BE2C (cell line): ENCODE results near the gene CHDH.

Source experiments
- DNase-seq: peaks from one replicate; pipeline ENCODE4 v3.0.0-alpha.2; 2020
- H3K27me3 ChIP-seq: fragments of 250-450 bp; sonication (Bioruptor Pico); 2 replicates; pipeline ENCODE4 v1.5.1; 2020; ENCODE audit warnings: mild to moderate bottlenecking
- H3K36me3 ChIP-seq: fragments of 250-450 bp; sonication (Bioruptor Pico); 2 replicates; pipeline ENCODE4 v1.5.1; 2020; ENCODE audit warnings: mild to moderate bottlenecking
- H3K4me1 ChIP-seq: fragments of 250-450 bp; sonication (Bioruptor Pico); 2 replicates; pipeline ENCODE4 v1.5.1; 2020
- H3K4me3 ChIP-seq: 2 replicates; pipeline ENCODE4 v1.5.1; 2011; ENCODE audit warnings: low read depth, low read length
- H3K9me3 ChIP-seq: fragments of 250-450 bp; sonication (Bioruptor Pico); 2 replicates; pipeline ENCODE4 v1.5.1; 2020
- TF ChIP-seq, protein P1 (sequence below): IDR thresholded peaks from 2 replicates; pipeline ENCODE4 v1.5.1; 2012; ENCODE audit warnings: mild to moderate bottlenecking, low read depth, low read length

CHDH gene

GRCh38 chr3:53798144-53798543 lies 48.1 kb downstream of the CHDH start:
- Histone ChIP-seq H3K27me3 (no peaks in the 10 kb centered on the region), H3K4me3 (no peak overlapping the region), H3K36me3 (no peaks in the 10 kb centered on the region), H3K9me3 (no peaks in the 10 kb centered on the region), H3K4me1 (peaks cover 4% of the 10 kb centered on the region; the same call in 1 of the 2 replicates)
- TF ChIP-seq, protein P1, sequence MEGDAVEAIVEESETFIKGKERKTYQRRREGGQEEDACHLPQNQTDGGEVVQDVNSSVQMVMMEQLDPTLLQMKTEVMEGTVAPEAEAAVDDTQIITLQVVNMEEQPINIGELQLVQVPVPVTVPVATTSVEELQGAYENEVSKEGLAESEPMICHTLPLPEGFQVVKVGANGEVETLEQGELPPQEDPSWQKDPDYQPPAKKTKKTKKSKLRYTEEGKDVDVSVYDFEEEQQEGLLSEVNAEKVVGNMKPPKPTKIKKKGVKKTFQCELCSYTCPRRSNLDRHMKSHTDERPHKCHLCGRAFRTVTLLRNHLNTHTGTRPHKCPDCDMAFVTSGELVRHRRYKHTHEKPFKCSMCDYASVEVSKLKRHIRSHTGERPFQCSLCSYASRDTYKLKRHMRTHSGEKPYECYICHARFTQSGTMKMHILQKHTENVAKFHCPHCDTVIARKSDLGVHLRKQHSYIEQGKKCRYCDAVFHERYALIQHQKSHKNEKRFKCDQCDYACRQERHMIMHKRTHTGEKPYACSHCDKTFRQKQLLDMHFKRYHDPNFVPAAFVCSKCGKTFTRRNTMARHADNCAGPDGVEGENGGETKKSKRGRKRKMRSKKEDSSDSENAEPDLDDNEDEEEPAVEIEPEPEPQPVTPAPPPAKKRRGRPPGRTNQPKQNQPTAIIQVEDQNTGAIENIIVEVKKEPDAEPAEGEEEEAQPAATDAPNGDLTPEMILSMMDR: no peak
- DNase-seq: no peak

DNA sequence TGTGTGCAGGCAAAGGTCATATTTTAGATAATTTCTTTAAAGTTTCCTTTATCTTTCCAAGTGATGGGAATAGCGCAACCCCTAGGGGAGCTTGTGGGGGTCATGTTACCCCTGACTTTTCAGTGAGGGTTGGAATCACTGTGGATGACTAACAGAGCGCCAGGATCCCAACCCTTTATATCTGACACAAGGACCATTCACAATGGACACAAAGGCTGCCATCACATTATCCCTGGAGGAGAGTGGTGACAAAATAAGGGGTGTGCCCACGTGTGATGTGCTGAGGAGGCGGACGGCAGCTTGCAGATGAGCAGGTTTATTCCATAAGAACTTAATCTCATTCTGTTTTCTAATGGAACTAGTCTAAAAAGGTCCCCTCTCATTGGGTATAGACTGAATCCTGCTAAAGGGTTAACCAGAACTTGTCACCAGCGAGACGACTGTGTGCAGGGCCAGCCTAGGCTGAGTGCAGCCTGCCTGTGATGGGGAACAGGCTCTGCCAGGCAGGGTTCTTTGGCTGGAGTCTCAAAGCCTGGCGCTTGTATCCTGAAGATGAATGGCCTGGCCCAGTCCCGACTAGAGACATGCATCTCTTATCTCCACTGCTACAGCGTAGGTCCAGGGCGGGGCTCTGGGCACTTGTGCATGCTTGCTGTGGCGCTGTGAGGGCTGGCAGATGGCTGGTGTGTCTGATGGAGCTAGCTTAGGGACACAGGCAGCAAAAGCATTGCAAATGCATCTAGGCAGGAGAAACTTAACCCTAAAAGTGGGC lies 50.2 kb downstream of the CHDH start:
- H3K27me3 ChIP-seq: no peaks in the 10 kb centered on the region
- TF ChIP-seq, protein P1: no peak
- H3K4me1 ChIP-seq: peaks cover 4% of the 10 kb centered on the region; the same call in 1 of the 2 replicates
- H3K36me3 ChIP-seq: no peaks in the 10 kb centered on the region
- DNase-seq: peak; percentile 79
- H3K4me3 ChIP-seq: no peak overlapping the region
- no peaks in the 10 kb centered on the region for H3K9me3 ChIP-seq

GRCh38 chr3:53795176-53795575 lies 51.0 kb downstream of the CHDH start:
- TF ChIP-seq, protein P1: no peak

DNA sequence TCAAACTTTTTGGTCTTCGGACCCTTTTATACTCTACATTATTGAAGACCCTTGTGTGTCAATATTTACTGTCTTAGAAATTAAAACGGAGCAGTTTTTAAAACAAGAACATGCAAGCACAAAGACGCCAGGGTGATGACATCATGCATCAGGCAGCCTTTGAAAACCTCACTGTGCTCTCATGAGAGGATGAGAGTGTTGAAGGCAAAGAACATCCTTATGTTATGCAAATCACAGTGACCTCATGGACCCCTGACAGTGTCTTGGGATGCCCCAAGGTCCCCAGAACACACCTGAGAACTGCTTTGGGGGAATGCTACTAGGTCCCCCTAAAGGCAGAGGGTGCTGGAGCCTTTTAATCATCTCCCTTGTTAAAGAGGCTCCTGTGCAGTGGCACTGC lies 51.6 kb downstream of the CHDH start:
- H3K4me3 ChIP-seq: no peak overlapping the region
- H3K9me3 ChIP-seq: no peaks in the 10 kb centered on the region
- TF ChIP-seq, protein P1: no peak
- peaks cover 4% of the 10 kb centered on the region; the same call in 1 of the 2 replicates for H3K4me1 ChIP-seq
- no peaks in the 10 kb centered on the region for H3K27me3 ChIP-seq
- no peak for DNase-seq
- no peaks in the 10 kb centered on the region for H3K36me3 ChIP-seq

More at GRCh38 chr3:53795176-53795575, 51.0 kb downstream of the CHDH start:
- Histone ChIP-seq H3K4me3 (no peak overlapping the region), H3K36me3 (no peaks in the 10 kb centered on the region), H3K27me3 (no peaks in the 10 kb centered on the region), H3K9me3 (no peaks in the 10 kb centered on the region), H3K4me1 (peaks cover 4% of the 10 kb centered on the region; the same call in 1 of the 2 replicates)
- no peak for DNase-seq

GRCh38 chr3:53792866-53793265 lies 53.4 kb downstream of the CHDH start:
- Histone ChIP-seq H3K27me3 (no peaks in the 10 kb centered on the region), H3K36me3 (no peaks in the 10 kb centered on the region), H3K4me3 (no peak overlapping the region), H3K4me1 (peaks cover 4% of the 10 kb centered on the region; the same call in 1 of the 2 replicates), H3K9me3 (no peaks in the 10 kb centered on the region)
- DNase-seq: no peak
- TF ChIP-seq, protein P1: no peak

DNA sequence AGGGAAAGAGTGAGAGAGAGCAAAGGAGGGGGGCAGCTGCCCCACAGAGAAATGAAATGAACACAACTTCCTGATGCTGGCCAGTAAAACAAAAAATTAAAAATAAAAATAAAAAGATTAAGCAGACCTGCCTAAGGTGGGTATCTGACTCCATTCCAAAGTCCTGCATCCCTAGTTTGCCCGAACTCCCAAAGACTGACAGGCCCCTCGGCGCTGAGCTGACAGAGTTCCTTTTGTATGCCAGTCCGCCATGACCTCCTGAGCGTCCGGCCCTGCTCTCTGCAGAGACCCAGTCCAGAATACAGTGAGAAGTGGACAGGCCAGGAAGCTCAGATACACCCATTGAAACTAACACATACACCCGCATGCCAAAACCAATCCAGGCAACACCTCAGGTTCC lies 54.9 kb downstream of the CHDH start:
- DNase-seq: no peak
- Histone ChIP-seq H3K36me3 (no peaks in the 10 kb centered on the region), H3K9me3 (no peaks in the 10 kb centered on the region), H3K27me3 (no peaks in the 10 kb centered on the region), H3K4me1 (peaks cover 4% of the 10 kb centered on the region; the same call in 1 of the 2 replicates), H3K4me3 (no peak overlapping the region)
- TF ChIP-seq, protein P1: no peak
